Epithelial cell of prostate (primary cell): ENCODE measurements around the gene HINT1.
A peak's percentile ranks its signal among the peaks of the same experiment; 100 is the strongest.
"Not testable (repeated sequence)": the region's sequence is repeated elsewhere in the genome, so short reads cannot be mapped to it uniquely, and the experiment has no call there.

Experiments used
- DNase-seq: peaks from one replicate; pipeline ENCODE4 v3.0.0-alpha.2; 2011; ENCODE audit warnings: low read depth, low spot score
- H3K27ac ChIP-seq: fragments of 450-650 bp; 2 replicates; pipeline ENCODE4 v1.5.1; 2017; ENCODE audit warnings: mild to moderate bottlenecking

HINT1 gene

GRCh38 chr5:131165119-131165727, at the start of gene HINT1:
HINT1 (minus strand) TSS chr5:131165256; CDS start chr5:131165205, 51 bp downstream.
- H3K27ac ChIP-seq: peak within 1 kb of the TSS; percentile 93
- peak; percentile 51 for DNase-seq

- no peak for DNase-seq
- H3K27ac ChIP-seq: no peak overlapping the region
Observed at GRCh38 chr5:131214609-131215227, 49.7 kb upstream of the HINT1 start.

GRCh38 chr5:131212471-131213021, 47.5 kb upstream of the HINT1 start:
- no peak for DNase-seq
- no peak overlapping the region for H3K27ac ChIP-seq

- DNase-seq: no peak
- no peak overlapping the region for H3K27ac ChIP-seq
Observed at GRCh38 chr5:131211669-131212068, 46.6 kb upstream of the HINT1 start.

GRCh38 chr5:131210151-131210510, 45.1 kb upstream of the HINT1 start:
- no peak overlapping the region for H3K27ac ChIP-seq

GRCh38 chr5:131209506-131210150, 44.6 kb upstream of the HINT1 start:
- DNase-seq: no peak
- no peak overlapping the region for H3K27ac ChIP-seq

More at GRCh38 chr5:131210151-131210510, 45.1 kb upstream of the HINT1 start:
- no peak for DNase-seq

GRCh38 chr5:131209175-131209505, 44.1 kb upstream of the HINT1 start:
- no peak overlapping the region for H3K27ac ChIP-seq
- no peak for DNase-seq

- DNase-seq: no peak
- no peak overlapping the region for H3K27ac ChIP-seq
Observed at GRCh38 chr5:131206772-131207171, 41.7 kb upstream of the HINT1 start.

GRCh38 chr5:131206061-131206460, 41.0 kb upstream of the HINT1 start:
- no peak for DNase-seq
- no peak overlapping the region for H3K27ac ChIP-seq

- DNase-seq: no peak
- H3K27ac ChIP-seq: no peak overlapping the region
Observed at GRCh38 chr5:131204964-131205363, 39.9 kb upstream of the HINT1 start.

GRCh38 chr5:131200560-131200959, 35.5 kb upstream of the HINT1 start:
- H3K27ac ChIP-seq: no peak overlapping the region
- no peak for DNase-seq

GRCh38 chr5:131198625-131199024, 33.6 kb upstream of the HINT1 start:
- no peak overlapping the region for H3K27ac ChIP-seq
- no peak for DNase-seq

GRCh38 chr5:131196331-131196730, 31.3 kb upstream of the HINT1 start:
- no peak overlapping the region for H3K27ac ChIP-seq
- no peak for DNase-seq

- no peak for DNase-seq
- no peak overlapping the region for H3K27ac ChIP-seq
Observed at GRCh38 chr5:131195696-131196095, 30.6 kb upstream of the HINT1 start.

GRCh38 chr5:131194725-131195124, 29.7 kb upstream of the HINT1 start:
- no peak for DNase-seq
- H3K27ac ChIP-seq: no peak overlapping the region

GRCh38 chr5:131193897-131194296, 28.8 kb upstream of the HINT1 start:
- H3K27ac ChIP-seq, DNase-seq: not testable (repeated sequence)

GRCh38 chr5:131193106-131193505, 28.1 kb upstream of the HINT1 start:
- peak; percentile 12 for DNase-seq
- H3K27ac ChIP-seq: peak overlapping the region; percentile 4

GRCh38 chr5:131186561-131187256, 21.7 kb upstream of the HINT1 start:
- no peak for DNase-seq
- H3K27ac ChIP-seq: peak overlapping the region; percentile 76

- no peak for DNase-seq
Observed at GRCh38 chr5:131185523-131186104, 20.6 kb upstream of the HINT1 start.

GRCh38 chr5:131182839-131183238, 17.8 kb upstream of the HINT1 start:
- DNase-seq: no peak
- no peak overlapping the region for H3K27ac ChIP-seq

More at GRCh38 chr5:131185523-131186104, 20.6 kb upstream of the HINT1 start:
- peak overlapping the region; percentile 76 for H3K27ac ChIP-seq
